Esophagus squamous epithelium (tissue), 5 donors: ENCODE measurements around the gene ANKFY1. TPM values are rescaled to one million over a fixed set of nuclear protein-coding genes. Genes with fewer than 3 reads are reported as not detected.

Experiments
- DNase-seq: peaks from one replicate; lab custom pipeline; 2025; lab: John Stamatoyannopoulos, UW
- H3K27ac ChIP-seq, 4 donors: fragments of 200-600 bp; sonication (generic); one replicate each; pipeline ENCODE4 v1.5.1; 2016 to 2019; ENCODE audit warnings: mild to moderate bottlenecking in 1 of 4
- H3K27me3 ChIP-seq, 4 donors: fragments of 200-600 bp; sonication (generic); 1 replicate in 3 of 4; 2 replicates in 1 of 4; pipeline versions ENCODE4 v1.5.1 to v1.6.0; 2017 to 2021; ENCODE audit warnings: antibody characterized with exemption in 1 of 4
- H3K36me3 ChIP-seq, 3 donors: fragments of 200-600 bp; sonication (generic); one replicate each; pipeline ENCODE4 v1.5.1; 2016 to 2019
- H3K4me1 ChIP-seq, 3 donors: fragments of 200-600 bp; sonication (generic); one replicate each; pipeline ENCODE4 v1.5.1; 2017 to 2019
- H3K4me3 ChIP-seq, 4 donors: fragments of 200-600 bp; sonication (generic); 1 replicate in 3 of 4; 2 replicates in 1 of 4; pipeline ENCODE4 v1.5.1; 2016 to 2019; ENCODE audit warnings: mild to moderate bottlenecking in 2 of 4, moderate library complexity in 1 of 4
- H3K9me3 ChIP-seq, 3 donors: fragments of 200-600 bp; sonication (generic); one replicate each; pipeline ENCODE4 v1.5.1; 2016 to 2019
- POLR2A ChIP-seq, 4 donors: fragments of 450-650 bp; IDR thresholded peaks; one replicate each; pipeline ENCODE4 v1.6.1; 2017; ENCODE audit warnings: antibody characterized with exemption in 4 of 4, mild to moderate bottlenecking in 4 of 4, moderate library complexity in 3 of 4
- WGBS, 2 donors: methylation state at CpG; one replicate each; pipeline ENCODE4 v1.1.5; 2018; 5-methylcytosine and 5-hydroxymethylcytosine counted together
- intact Hi-C: fragments of 100-400 bp; cut with DNase I; formaldehyde crosslinking; loops from one replicate; pipeline ENCODE4 v1.15.0; 2022
- total RNA-seq, 4 donors: library from RNA; depleted of rRNA; stranded (reverse); fragments of >200 nt; gene quantifications; one replicate each; pipeline ENCODE4 v1.1.0, GENCODE V29; 2016
- TF ChIP-seq, protein P1 (sequence below), 6 experiments: fragments of 450-650 bp in 4 of 6; fragments of 200-600 bp in 2 of 6; sonication (generic) in 2 of 6; IDR thresholded peaks; one replicate each; pipeline ENCODE4 v1.5.1; 2016 to 2019; ENCODE audit warnings: antibody characterized with exemption in 6 of 6, mild to moderate bottlenecking in 4 of 6, moderate library complexity in 4 of 6
- donor health status: DM: yes; HTN: yes; CAD: no.

The ANKFY1 gene
- total RNA-seq, 4 donors from 2014 or later: 21.0 to 34.7 (median 26.4) TPM

DNA sequence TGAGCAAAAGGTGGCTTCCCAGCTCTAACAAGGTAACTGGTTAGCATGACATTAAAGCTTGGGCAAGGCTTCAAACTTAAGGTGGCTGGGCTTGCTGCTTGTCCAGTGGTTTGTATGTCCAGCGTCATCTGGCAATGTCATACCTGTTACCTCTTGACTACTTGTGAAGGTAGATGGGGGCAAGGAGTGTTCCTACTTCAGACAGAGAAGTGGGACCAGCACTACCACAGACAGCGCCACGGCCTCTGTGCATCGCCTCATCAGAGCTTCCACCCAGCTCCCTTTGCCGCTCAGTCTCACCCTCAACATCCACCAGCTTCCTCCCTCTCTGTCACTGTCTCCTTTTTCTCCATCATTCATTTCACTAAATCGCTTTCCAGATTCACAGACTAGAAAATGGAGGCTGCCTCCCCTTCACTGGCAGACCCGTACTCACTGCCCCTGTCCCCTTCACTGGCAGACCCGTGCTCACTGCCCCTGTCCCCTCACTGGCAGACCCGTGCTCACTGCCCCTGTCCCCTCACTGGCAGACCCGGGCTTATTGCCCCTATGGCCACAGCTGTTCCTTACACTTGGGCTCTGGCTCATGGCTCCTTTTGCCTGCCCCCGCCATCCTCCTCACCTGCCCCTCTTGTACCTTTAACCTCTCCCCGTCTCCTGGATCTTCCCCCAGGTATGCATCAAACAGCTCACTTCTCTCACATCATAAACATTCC lies 106.0 kb downstream of the ANKFY1 start:
- 90 to 94% methylated on average over 12 of the region's 12 CpGs for WGBS, 2 donors
- no peak for DNase-seq
- no peak overlapping the region for H3K4me3 ChIP-seq
- H3K9me3 ChIP-seq: no peaks in the 10 kb centered on the region
- intact Hi-C loops: no loop called here
- peaks cover 20 to 27% (median 21%) of the 10 kb centered on the region in 3 donors for H3K4me1 ChIP-seq
- H3K27me3 ChIP-seq: no peaks in the 10 kb centered on the region
- peaks cover 0 to 76% (median 0%) of the 10 kb centered on the region in 3 donors for H3K36me3 ChIP-seq
- no peak overlapping the region for H3K27ac ChIP-seq
- no peak for TF ChIP-seq POLR2A (IDR thresholded peaks at IDR 0.05)
- TF ChIP-seq, protein P1, sequence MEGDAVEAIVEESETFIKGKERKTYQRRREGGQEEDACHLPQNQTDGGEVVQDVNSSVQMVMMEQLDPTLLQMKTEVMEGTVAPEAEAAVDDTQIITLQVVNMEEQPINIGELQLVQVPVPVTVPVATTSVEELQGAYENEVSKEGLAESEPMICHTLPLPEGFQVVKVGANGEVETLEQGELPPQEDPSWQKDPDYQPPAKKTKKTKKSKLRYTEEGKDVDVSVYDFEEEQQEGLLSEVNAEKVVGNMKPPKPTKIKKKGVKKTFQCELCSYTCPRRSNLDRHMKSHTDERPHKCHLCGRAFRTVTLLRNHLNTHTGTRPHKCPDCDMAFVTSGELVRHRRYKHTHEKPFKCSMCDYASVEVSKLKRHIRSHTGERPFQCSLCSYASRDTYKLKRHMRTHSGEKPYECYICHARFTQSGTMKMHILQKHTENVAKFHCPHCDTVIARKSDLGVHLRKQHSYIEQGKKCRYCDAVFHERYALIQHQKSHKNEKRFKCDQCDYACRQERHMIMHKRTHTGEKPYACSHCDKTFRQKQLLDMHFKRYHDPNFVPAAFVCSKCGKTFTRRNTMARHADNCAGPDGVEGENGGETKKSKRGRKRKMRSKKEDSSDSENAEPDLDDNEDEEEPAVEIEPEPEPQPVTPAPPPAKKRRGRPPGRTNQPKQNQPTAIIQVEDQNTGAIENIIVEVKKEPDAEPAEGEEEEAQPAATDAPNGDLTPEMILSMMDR (IDR thresholded peaks at IDR 0.05): no peak

DNA sequence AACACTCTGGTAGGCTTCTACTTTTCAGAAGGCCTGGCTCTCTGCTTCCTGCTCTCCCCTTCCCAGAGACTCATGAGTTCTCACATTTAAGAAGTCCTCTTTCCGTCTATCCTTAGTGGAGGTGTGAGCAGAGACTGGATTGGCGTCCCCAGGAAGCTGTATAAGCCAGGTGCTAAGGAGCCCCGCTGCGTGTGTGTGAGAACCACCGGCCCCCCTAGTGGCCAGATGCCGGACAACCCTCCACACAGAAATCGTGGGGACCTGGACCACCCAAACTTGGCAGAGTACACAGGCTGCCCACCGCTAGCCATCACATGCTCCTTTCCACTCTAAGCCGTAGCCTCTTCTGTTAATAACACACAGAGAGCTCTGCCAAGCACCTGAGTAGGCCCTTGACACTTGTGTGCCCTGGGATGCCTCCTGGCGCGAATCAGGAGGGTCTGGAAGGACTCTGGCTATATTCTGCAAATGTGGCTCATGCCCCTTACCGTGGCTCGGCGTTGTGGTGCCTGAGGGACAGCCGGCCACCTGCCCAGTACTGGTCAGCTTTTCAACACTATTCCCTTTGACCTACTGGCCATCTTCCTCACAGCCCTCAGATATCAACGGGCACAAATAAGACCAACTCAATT lies 106.9 kb downstream of the ANKFY1 start:
- TF ChIP-seq, protein P1 (IDR thresholded peaks at IDR 0.05): no peak
- TF ChIP-seq POLR2A (IDR thresholded peaks at IDR 0.05): no peak
- intact Hi-C loops: no loop called here
- H3K36me3 ChIP-seq: peaks cover 0 to 85% (median 0%) of the 10 kb centered on the region in 3 donors
- no peak overlapping the region for H3K4me3 ChIP-seq
- H3K27ac ChIP-seq: no peak overlapping the region
- no peaks in the 10 kb centered on the region for H3K27me3 ChIP-seq
- WGBS, 2 donors: 81 to 85% methylated on average over 13 to 15 of the region's 16 CpGs
- peaks cover 12 to 18% (median 12%) of the 10 kb centered on the region in 3 donors for H3K4me1 ChIP-seq
- no peaks in the 10 kb centered on the region for H3K9me3 ChIP-seq
- no peak for DNase-seq

DNA sequence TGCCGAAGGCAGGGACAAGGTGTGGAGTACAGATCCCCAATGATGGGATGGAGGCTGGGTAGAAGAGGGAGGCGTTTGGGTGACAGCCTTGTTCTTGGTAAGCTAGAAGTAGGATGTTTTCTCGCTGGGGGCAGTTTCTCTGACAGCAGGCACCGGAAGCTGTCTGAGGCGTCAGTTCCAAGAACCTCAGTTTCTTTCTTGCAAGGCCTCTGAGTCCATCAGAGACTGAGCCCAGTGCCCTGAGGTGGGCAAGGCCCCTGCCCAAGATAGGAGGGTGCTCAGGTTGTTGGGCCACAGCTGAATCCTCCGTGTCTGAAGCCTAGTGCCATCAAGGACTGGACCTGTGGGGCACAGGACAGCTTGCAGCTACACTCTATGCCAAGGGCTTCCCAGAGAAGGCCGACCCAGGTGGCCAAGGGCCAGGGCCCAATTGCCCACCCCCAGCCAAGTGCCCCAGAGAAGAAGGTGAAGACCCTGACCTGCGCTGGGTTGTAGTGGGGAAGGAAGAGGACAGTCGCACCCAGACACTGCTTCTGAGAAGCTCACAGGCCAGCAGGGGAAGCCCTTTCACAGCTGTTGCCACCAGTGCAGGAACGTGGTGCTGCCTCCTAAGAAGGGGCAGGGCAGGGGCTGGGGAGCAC lies 107.7 kb downstream of the ANKFY1 start:
- Histone ChIP-seq H3K36me3 (peaks cover 0 to 90% (median 0%) of the 10 kb centered on the region in 3 donors), H3K27ac (no peak overlapping the region), H3K9me3 (no peaks in the 10 kb centered on the region), H3K27me3 (no peaks in the 10 kb centered on the region), H3K4me3 (no peak overlapping the region), H3K4me1 (peaks cover 4 to 10% (median 4%) of the 10 kb centered on the region in 3 donors)
- TF ChIP-seq, protein P1 (IDR thresholded peaks at IDR 0.05): no peak
- intact Hi-C loops: no loop called here
- WGBS, 2 donors: 86 to 100% methylated on average over 2 to 4 of the region's 10 CpGs
- DNase-seq: no peak

DNA sequence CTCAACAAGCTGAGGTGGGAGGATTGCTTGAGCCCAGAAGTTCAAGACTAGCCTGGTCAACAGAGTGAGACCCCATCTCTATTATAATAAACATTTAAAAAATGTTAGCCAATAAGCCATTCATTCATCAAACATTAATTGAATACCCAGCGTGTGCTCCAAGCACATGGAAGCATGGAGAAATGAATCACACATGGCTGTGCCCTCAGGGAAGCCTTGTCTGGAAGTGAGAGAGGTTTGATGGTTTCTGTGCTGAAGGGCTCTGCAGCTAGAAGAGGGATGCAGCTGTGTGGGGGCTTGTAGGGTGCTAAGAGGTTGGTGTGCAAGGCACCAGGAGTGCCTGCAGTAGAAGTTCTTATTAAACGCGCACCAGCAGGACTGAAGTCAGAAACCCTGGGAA lies 109.6 kb downstream of the ANKFY1 start:
- no peaks in the 10 kb centered on the region for H3K9me3 ChIP-seq
- 64 to 77% methylated on average over 1 of the region's 3 CpGs for WGBS, 2 donors
- no peaks in the 10 kb centered on the region for H3K27me3 ChIP-seq
- intact Hi-C loops: no loop called here
- TF ChIP-seq, protein P1 (IDR thresholded peaks at IDR 0.05): no peak
- no peak for TF ChIP-seq POLR2A (IDR thresholded peaks at IDR 0.05)
- DNase-seq: no peak
- peaks cover 0 to 91% (median 0%) of the 10 kb centered on the region in 3 donors for H3K36me3 ChIP-seq
- no peak overlapping the region for H3K27ac ChIP-seq
- no peak overlapping the region for H3K4me3 ChIP-seq
- H3K4me1 ChIP-seq: no peaks in the 10 kb centered on the region

DNA sequence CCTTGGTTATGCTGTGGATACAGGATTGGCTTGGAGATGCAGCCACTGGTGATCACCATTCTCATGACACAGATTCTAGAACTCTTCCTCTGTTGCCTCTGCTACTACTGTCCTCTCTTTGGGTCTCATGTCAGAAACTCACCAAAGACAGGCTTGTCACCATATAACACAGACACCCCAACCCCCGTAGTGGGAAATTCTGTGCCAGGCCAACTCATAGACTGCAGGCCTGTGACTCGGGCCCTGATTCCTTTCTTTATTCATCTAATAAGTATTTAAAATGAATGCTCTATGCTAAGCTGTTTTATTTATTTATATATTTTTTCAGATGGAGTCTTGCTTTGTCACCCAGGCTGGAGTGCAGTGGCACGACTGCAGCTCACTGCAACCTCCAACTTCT lies 111.3 kb downstream of the ANKFY1 start:
- no peaks in the 10 kb centered on the region for H3K4me1 ChIP-seq
- no peaks in the 10 kb centered on the region for H3K9me3 ChIP-seq
- no peak for TF ChIP-seq POLR2A (IDR thresholded peaks at IDR 0.05)
- TF ChIP-seq, protein P1 (IDR thresholded peaks at IDR 0.05): no peak
- DNase-seq: no peak
- H3K36me3 ChIP-seq: peaks cover 0 to 75% (median 0%) of the 10 kb centered on the region in 3 donors
- 63 to 70% methylated on average over 3 of the region's 3 CpGs for WGBS, 2 donors
- no peak overlapping the region for H3K27ac ChIP-seq
- no peaks in the 10 kb centered on the region for H3K27me3 ChIP-seq
- intact Hi-C loops: no loop called here
- no peak overlapping the region for H3K4me3 ChIP-seq
